Measurements from ENCODE around the gene ZFR.

DNA sequence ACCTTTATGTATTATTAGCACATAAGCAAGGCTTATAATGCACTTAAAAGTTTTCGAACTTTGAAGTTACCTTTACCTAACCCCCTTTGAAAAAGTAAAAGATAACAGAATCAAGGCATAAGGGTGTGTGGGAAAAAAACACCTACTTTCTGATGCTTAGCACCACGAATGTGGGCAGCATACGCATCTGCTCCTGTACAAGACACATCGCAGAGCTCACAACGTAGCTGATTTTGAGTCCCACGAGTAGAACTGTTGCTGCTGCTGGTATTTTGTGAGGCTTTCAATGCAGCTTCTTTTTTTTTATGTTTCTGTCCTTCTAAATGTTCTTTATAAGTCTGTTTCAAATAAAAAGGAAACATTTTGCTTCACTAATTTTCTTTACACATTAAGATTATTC, 40.8 kb downstream of the ZFR start:
- no peak for TF ChIP-seq POLR2A (IDR thresholded peaks at IDR 0.05)
- TF ChIP-seq, protein P1, sequence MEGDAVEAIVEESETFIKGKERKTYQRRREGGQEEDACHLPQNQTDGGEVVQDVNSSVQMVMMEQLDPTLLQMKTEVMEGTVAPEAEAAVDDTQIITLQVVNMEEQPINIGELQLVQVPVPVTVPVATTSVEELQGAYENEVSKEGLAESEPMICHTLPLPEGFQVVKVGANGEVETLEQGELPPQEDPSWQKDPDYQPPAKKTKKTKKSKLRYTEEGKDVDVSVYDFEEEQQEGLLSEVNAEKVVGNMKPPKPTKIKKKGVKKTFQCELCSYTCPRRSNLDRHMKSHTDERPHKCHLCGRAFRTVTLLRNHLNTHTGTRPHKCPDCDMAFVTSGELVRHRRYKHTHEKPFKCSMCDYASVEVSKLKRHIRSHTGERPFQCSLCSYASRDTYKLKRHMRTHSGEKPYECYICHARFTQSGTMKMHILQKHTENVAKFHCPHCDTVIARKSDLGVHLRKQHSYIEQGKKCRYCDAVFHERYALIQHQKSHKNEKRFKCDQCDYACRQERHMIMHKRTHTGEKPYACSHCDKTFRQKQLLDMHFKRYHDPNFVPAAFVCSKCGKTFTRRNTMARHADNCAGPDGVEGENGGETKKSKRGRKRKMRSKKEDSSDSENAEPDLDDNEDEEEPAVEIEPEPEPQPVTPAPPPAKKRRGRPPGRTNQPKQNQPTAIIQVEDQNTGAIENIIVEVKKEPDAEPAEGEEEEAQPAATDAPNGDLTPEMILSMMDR (IDR thresholded peaks at IDR 0.05): no peak
- no peak for TF ChIP-seq POLR2AphosphoS5 (IDR thresholded peaks at IDR 0.05)
- TF ChIP-seq EP300 (IDR thresholded peaks at IDR 0.05): no peak
